SK-N-MC (cell line): Measurements from ENCODE around the gene ITGB6.

Experiments used
- DNase-seq: peaks from one replicate; pipeline ENCODE4 v3.0.0-alpha.2; 2011; ENCODE audit warnings: low read depth, low spot score
- H3K27ac ChIP-seq: fragments of 200-600 bp; sonication (generic); 2 replicates; pipeline ENCODE4 v1.5.1; 2016; ENCODE audit warnings: mixed run types
- H3K36me3 ChIP-seq: fragments of 200-600 bp; sonication (generic); 2 replicates; pipeline ENCODE4 v1.6.1; 2017; ENCODE audit warnings: antibody characterized with exemption, low read length, mixed read lengths; ENCODE audit not compliant: insufficient read depth
- H3K4me3 ChIP-seq: fragments of 200-600 bp; sonication (generic); 2 replicates; pipeline ENCODE4 v1.5.1; 2016
- H3K9ac ChIP-seq: fragments of 200-600 bp; sonication (generic); 2 replicates; pipeline ENCODE4 v1.8.0; 2017; ENCODE audit warnings: mixed run types, mixed read lengths; ENCODE audit not compliant: insufficient read length
- H3K9me3 ChIP-seq: fragments of 200-600 bp; sonication (generic); 2 replicates; pipeline ENCODE4 v1.6.1; 2017; ENCODE audit warnings: low read depth, mild to moderate bottlenecking, antibody characterized with exemption, low read length, moderate library complexity, mixed read lengths
- EZH2 ChIP-seq: fragments of 200-600 bp; sonication (generic); IDR thresholded peaks from one replicate; pipeline ENCODE4 v1.6.1; 2017; ENCODE audit warnings: antibody characterized with exemption
- FOXP2 ChIP-seq: optimal IDR thresholded peaks from 2 replicates; pipeline ENCODE3; 2011; ENCODE audit warnings: mild to moderate bottlenecking, moderate library complexity; ENCODE audit not compliant: insufficient read depth; ENCODE audit errors: extremely low read length, control extremely low read depth
- POLR2AphosphoS5 ChIP-seq: IDR thresholded peaks from 2 replicates; pipeline ENCODE4 v1.6.1; 2012; ENCODE audit warnings: mild to moderate bottlenecking, low read depth, low read length, borderline replicate concordance

Gene ITGB6

GRCh38 chr2:160053946-160054345 is 146.1 kb downstream of the ITGB6 start:
- Histone ChIP-seq H3K4me3 (no peak overlapping the region), H3K9ac (no peak overlapping the region), H3K36me3 (no peaks in the 10 kb centered on the region), H3K27ac (no peak overlapping the region), H3K9me3 (no peaks in the 10 kb centered on the region)
- DNase-seq, result no peak
- TF ChIP-seq POLR2AphosphoS5 (no peak), FOXP2 (no peak), EZH2 (no peak)

- DNase-seq, result no peak
- TF ChIP-seq FOXP2 (no peak), EZH2 (no peak), POLR2AphosphoS5 (no peak)
- H3K36me3 ChIP-seq, result no peaks in the 10 kb centered on the region
- H3K9ac ChIP-seq, result no peak overlapping the region
- no peak overlapping the region for H3K27ac ChIP-seq
- no peak overlapping the region for H3K4me3 ChIP-seq
- H3K9me3 ChIP-seq, result no peaks in the 10 kb centered on the region
Measured at GRCh38 chr2:160052531-160052930, 147.5 kb downstream of the ITGB6 start.

DNA sequence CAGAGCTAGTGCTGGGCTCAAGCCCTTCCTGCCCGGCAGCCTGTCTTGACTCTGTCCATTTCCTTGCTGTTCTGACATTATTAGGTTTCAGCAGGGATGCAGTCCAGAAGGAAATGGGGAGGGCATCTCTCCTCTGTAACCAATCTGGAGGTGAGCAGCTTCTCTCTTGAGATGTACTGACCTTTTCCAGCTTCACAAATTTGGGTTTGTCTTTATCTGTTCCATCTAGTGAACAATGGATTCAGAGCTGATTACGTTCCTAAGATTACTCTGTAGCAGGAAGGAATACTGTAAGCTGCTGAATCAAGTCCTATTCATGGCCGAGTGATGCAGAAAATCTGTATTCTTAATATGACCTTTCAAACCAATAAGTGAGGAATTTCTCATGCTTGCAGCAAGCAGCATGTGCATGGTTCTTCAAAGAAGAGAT is 148.7 kb downstream of the ITGB6 start:
- TF ChIP-seq POLR2AphosphoS5 (no peak), FOXP2 (no peak), EZH2 (no peak)
- DNase-seq, result no peak
- no peak overlapping the region for H3K4me3 ChIP-seq

GRCh38 chr2:160050147-160050546 is 149.9 kb downstream of the ITGB6 start:
- Histone ChIP-seq H3K9ac (no peak overlapping the region), H3K9me3 (no peaks in the 10 kb centered on the region), H3K27ac (no peak overlapping the region), H3K36me3 (no peaks in the 10 kb centered on the region), H3K4me3 (no peak overlapping the region)
- TF ChIP-seq POLR2AphosphoS5 (no peak), FOXP2 (no peak), EZH2 (no peak)
- DNase-seq, result no peak

More for the DNA sequence above, 148.7 kb downstream of the ITGB6 start:
- Histone ChIP-seq H3K9ac (no peak overlapping the region), H3K9me3 (no peaks in the 10 kb centered on the region), H3K36me3 (no peaks in the 10 kb centered on the region), H3K27ac (no peak overlapping the region)
